ENCODE data around the gene DNMT1. TPM values are rescaled to one million over a fixed set of nuclear protein-coding genes. Genes with fewer than 3 reads are reported as not detected.
A peak's percentile ranks its signal among the peaks of the same experiment; 100 is the strongest.

Gene DNMT1
- total and polyA plus RNA-seq, 8 donors, result 16.6 to 92.0 (median 44.8) TPM

DNA sequence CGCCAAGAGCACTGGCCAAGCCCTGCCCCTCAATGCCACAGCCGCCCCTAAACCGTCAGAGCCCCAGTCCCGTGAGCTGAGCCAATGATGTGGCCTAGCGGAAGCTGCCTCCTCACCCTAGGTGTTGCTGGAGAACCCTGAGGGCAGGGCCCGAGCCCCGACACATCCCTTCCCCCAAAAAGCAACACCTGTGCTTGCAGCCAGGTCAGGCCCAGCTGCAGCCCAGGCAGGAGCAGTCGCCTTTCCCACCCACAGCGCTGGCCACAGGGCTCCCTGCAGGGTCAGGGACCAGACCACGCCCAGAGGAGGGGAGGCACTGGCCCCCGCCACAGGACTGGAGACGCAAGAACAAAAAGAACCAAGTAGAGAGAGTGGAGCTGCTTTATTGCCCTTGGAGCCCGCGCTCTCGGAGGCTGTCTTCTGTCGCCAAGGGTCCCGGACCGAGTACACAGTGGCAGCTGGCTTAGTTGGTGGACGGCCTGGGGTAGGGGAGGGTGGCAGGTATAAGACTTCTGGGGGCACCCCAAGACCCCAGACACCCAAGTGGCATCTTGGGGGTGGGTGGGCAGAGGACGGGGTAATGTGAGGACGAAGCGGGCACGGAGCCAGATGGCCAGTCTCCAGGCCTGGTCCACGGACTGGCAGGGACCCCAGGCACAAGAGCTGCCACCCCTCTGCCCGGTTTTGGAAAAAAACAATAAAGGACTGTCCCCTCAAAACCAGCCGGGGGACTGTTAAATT is 79.9 kb downstream of the DNMT1 start:
- 71 to 79% (median 75%) methylated on average over 19 to 26 of the region's 26 CpGs for WGBS, 5 donors

DNA sequence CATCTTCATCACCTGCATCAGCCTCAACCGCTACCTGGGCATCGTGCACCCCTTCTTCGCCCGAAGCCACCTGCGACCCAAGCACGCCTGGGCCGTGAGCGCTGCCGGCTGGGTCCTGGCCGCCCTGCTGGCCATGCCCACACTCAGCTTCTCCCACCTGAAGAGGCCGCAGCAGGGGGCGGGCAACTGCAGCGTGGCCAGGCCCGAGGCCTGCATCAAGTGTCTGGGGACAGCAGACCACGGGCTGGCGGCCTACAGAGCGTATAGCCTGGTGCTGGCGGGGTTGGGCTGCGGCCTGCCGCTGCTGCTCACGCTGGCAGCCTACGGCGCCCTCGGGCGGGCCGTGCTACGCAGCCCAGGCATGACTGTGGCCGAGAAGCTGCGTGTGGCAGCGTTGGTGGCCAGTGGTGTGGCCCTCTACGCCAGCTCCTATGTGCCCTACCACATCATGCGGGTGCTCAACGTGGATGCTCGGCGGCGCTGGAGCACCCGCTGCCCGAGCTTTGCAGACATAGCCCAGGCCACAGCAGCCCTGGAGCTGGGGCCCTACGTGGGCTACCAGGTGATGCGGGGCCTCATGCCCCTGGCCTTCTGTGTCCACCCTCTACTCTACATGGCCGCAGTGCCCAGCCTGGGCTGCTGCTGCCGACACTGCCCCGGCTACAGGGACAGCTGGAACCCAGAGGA is 80.6 kb downstream of the DNMT1 start:
- intact Hi-C loops (cut with DNase I; ENCODE audit: low total_unique reads), result loop anchor here (10.0 kb wide), 1 partner anchor 141 kb away; the partner anchor contains the start of gene MRPL4
- TF ChIP-seq EP300 (IDR thresholded peaks at IDR 0.05) (no peak), POLR2AphosphoS5 (IDR thresholded peaks at IDR 0.05) (peak in 1 of 3 donors; percentile 53)
- Histone ChIP-seq H3K36me3 (peaks cover 67 to 85% (median 77%) of the 10 kb centered on the region in 4 donors), H3K4me1 (peaks cover 10 to 57% (median 35%) of the 10 kb centered on the region in 4 donors), H3K27ac (no peak overlapping the region), H3K4me3 (no peak overlapping the region), H3K9me3 (no peaks in the 10 kb centered on the region), H3K27me3 (no peaks in the 10 kb centered on the region)
- no peak for DNase-seq
- WGBS, 5 donors, result 86 to 89% (median 88%) methylated on average over 13 to 43 of the region's 43 CpGs

More for the DNA sequence above, 79.9 kb downstream of the DNMT1 start:
- TF ChIP-seq POLR2AphosphoS5 (IDR thresholded peaks at IDR 0.05), result peak in 1 of 3 donors; percentile 4
- TF ChIP-seq, protein P1, sequence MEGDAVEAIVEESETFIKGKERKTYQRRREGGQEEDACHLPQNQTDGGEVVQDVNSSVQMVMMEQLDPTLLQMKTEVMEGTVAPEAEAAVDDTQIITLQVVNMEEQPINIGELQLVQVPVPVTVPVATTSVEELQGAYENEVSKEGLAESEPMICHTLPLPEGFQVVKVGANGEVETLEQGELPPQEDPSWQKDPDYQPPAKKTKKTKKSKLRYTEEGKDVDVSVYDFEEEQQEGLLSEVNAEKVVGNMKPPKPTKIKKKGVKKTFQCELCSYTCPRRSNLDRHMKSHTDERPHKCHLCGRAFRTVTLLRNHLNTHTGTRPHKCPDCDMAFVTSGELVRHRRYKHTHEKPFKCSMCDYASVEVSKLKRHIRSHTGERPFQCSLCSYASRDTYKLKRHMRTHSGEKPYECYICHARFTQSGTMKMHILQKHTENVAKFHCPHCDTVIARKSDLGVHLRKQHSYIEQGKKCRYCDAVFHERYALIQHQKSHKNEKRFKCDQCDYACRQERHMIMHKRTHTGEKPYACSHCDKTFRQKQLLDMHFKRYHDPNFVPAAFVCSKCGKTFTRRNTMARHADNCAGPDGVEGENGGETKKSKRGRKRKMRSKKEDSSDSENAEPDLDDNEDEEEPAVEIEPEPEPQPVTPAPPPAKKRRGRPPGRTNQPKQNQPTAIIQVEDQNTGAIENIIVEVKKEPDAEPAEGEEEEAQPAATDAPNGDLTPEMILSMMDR (IDR thresholded peaks at IDR 0.05), result no peak
- intact Hi-C loops (cut with DNase I; ENCODE audit: low total_unique reads), result loop anchor here (10.0 kb wide), 1 partner anchor 140 kb away; the partner anchor contains the start of gene MRPL4
- DNase-seq, result no peak
- Histone ChIP-seq H3K9me3 (no peaks in the 10 kb centered on the region), H3K27me3 (no peaks in the 10 kb centered on the region), H3K4me3 (no peak overlapping the region), H3K4me1 (peaks cover 12 to 61% (median 38%) of the 10 kb centered on the region in 4 donors), H3K36me3 (peaks cover 60 to 78% (median 70%) of the 10 kb centered on the region in 4 donors), H3K27ac (no peak overlapping the region)

DNA sequence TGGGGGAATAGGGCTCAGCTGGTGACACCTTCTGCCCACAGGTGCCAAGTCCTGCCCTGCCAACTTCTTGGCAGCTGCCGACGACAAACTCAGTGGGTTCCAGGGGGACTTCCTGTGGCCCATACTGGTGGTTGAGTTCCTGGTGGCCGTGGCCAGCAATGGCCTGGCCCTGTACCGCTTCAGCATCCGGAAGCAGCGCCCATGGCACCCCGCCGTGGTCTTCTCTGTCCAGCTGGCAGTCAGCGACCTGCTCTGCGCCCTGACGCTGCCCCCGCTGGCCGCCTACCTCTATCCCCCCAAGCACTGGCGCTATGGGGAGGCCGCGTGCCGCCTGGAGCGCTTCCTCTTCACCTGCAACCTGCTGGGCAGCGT is 81.2 kb downstream of the DNMT1 start:
- H3K4me1 ChIP-seq, result peaks cover 5 to 52% (median 30%) of the 10 kb centered on the region in 4 donors
- no peaks in the 10 kb centered on the region for H3K27me3 ChIP-seq
- H3K36me3 ChIP-seq, result peaks cover 72 to 90% (median 81%) of the 10 kb centered on the region in 4 donors
- intact Hi-C loops (cut with DNase I; ENCODE audit: low total_unique reads), result loop anchor here (10.0 kb wide), 1 partner anchor 141 kb away; the partner anchor contains the start of gene MRPL4
- TF ChIP-seq, protein P1 (IDR thresholded peaks at IDR 0.05), result no peak
- no peak for TF ChIP-seq EP300 (IDR thresholded peaks at IDR 0.05)
- TF ChIP-seq POLR2A (IDR thresholded peaks at IDR 0.05), result no peak
- no peak for TF ChIP-seq POLR2AphosphoS5 (IDR thresholded peaks at IDR 0.05)
- WGBS, 5 donors, result 64 to 72% (median 69%) methylated on average over 11 to 19 of the region's 19 CpGs
- H3K9me3 ChIP-seq, result no peaks in the 10 kb centered on the region
- no peak overlapping the region for H3K4me3 ChIP-seq
- H3K27ac ChIP-seq, result peak overlapping the region in 3 of 5 donors; percentile 20 to 58 (median 36)
- DNase-seq, result no peak

DNA sequence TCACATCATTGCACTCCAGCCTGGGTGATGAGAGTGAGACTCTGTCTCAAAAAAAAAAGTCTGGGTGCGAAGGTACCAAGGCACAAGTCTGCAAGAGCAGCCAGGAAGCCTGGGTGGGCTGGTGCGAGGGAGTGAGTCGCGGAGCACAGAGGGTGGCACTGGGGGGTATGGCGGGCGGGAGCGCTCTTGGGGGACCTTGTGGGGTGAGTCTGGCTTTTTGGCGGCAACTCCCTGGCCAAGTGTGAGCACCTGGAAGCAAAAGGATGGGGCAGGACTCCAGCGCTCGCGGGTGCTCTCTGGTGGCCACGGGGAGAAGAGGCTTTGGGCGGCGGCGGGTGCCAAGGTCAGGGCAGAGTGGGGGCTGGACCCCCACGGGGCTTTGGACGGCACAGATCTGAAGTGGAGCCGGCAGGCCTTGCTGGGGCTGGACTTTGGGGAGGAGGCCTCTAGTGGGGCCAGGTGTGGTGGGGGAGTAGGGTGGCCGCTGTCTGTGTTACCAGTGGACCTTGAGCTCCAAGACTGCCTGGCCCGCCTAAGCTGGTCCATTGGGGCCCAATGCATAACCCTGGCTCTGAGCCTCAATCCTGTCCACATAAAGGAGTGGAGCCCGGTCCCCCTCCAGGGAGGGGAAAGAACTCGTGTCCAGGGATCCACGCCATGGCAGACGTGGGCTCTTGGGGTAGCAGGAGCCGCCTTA is 81.7 kb downstream of the DNMT1 start:
- peak; percentile 64 to 70 for DNase-seq
- TF ChIP-seq POLR2A (IDR thresholded peaks at IDR 0.05), result no peak
- TF ChIP-seq POLR2AphosphoS5 (IDR thresholded peaks at IDR 0.05), result no peak
- TF ChIP-seq, protein P1 (IDR thresholded peaks at IDR 0.05), result peak in 5 of 7 experiments; percentile 43 to 74 (median 57)
- WGBS, 5 donors, result 19 to 28% (median 23%) methylated on average over 19 to 25 of the region's 25 CpGs
- intact Hi-C loops (cut with DNase I; ENCODE audit: low total_unique reads), result loop anchor here (10.0 kb wide), 1 partner anchor 142 kb away; the partner anchor contains the start of gene MRPL4
- H3K36me3 ChIP-seq, result peaks cover 72 to 90% (median 81%) of the 10 kb centered on the region in 4 donors
- no peaks in the 10 kb centered on the region for H3K9me3 ChIP-seq
- H3K4me3 ChIP-seq, result no peak overlapping the region
- peak overlapping the region in 4 of 5 donors; percentile 20 to 58 (median 37) for H3K27ac ChIP-seq
- H3K4me1 ChIP-seq, result peaks cover 0 to 50% (median 27%) of the 10 kb centered on the region in 4 donors
- no peaks in the 10 kb centered on the region for H3K27me3 ChIP-seq
